A549 treated with AZD9567 at 1 μM for 4 hours (cell line): ENCODE measurements around the gene MAMLD1. TPM values are rescaled to one million over a fixed set of nuclear protein-coding genes. Genes with fewer than 3 reads are reported as not detected.

Experiments
- total RNA-seq: library from RNA; stranded (reverse); fragments of 200-300 nt; extraction: Qiagen RNA extraction; gene quantifications from 5 replicates; pipeline ENCODE4 v1.2.3, GENCODE V29; 2022; ENCODE audit not compliant: insufficient read depth

Gene MAMLD1, protein sequence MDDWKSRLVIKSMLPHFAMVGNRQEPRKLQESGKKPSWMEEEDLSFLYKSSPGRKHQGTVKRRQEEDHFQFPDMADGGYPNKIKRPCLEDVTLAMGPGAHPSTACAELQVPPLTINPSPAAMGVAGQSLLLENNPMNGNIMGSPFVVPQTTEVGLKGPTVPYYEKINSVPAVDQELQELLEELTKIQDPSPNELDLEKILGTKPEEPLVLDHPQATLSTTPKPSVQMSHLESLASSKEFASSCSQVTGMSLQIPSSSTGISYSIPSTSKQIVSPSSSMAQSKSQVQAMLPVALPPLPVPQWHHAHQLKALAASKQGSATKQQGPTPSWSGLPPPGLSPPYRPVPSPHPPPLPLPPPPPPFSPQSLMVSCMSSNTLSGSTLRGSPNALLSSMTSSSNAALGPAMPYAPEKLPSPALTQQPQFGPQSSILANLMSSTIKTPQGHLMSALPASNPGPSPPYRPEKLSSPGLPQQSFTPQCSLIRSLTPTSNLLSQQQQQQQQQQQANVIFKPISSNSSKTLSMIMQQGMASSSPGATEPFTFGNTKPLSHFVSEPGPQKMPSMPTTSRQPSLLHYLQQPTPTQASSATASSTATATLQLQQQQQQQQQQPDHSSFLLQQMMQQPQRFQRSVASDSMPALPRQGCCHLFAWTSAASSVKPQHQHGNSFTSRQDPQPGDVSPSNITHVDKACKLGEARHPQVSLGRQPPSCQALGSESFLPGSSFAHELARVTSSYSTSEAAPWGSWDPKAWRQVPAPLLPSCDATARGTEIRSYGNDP
- total RNA-seq, result 6.2 to 8.2 TPM (median 7.5 TPM) in 5 replicates

DNA sequence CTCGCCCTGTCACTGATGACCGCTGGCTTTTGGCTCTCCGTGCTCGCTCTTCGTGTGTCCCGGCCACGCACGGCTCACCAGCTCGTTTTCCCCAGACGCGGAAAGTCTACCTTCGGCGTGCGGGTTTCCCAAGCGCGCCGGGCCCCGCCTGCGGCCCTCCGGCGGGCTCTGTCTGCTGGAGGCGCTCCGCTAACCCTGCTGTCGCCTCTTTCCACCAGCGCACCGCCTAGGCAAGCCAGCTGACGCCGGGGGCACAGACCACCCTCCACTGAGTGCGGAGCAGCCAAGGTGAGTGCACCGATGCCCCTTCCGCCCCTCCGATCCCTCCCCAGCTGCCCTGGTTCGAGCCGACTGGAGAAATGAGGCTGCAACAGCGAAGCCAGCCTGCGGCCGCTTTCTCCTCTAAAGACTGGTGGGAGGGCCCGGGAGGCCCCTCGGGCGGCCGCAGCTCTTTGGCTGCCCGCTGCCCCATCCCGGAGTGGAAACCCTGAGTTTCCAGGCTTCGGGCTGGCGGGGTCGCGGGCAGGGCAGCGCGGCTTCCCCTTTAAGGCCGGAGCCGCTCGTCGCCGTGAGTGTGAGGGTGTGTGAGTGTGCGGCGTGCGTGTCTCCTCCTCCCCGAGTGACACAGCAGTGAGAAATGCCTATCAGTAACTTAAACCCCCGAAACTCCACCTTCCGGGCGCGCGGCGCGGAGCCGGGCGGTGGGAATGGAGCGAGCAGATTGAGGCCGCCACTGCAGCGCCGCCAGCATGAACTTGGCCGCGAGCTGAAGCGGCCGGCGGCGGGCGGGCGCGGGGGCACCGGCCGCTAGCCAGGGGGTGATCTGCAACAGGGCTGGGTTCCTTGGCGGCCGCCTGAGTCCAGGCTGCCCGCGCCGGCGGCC, at the start of gene MAMLD1:
MAMLD1 (plus strand) TSS at position 719 of the 883 bp plus-strand sequence. CDS start 82,200 bp downstream, outside the sequence.

Other genes with a start within 250 kb of the MAMLD1 start
- 6.0 to 9.9 TPM (median 7.3 TPM) in 5 replicates for gene MTM1, start 205.3 kb downstream of the MAMLD1 start, total RNA-seq